Measurements from ENCODE around the gene GLDC.
A peak's percentile ranks its signal among the peaks of the same experiment; 100 is the strongest.
"Not testable (repeated sequence)": the region's sequence is repeated elsewhere in the genome, so short reads cannot be mapped to it uniquely, and the experiment has no call there.

Gene GLDC

DNA sequence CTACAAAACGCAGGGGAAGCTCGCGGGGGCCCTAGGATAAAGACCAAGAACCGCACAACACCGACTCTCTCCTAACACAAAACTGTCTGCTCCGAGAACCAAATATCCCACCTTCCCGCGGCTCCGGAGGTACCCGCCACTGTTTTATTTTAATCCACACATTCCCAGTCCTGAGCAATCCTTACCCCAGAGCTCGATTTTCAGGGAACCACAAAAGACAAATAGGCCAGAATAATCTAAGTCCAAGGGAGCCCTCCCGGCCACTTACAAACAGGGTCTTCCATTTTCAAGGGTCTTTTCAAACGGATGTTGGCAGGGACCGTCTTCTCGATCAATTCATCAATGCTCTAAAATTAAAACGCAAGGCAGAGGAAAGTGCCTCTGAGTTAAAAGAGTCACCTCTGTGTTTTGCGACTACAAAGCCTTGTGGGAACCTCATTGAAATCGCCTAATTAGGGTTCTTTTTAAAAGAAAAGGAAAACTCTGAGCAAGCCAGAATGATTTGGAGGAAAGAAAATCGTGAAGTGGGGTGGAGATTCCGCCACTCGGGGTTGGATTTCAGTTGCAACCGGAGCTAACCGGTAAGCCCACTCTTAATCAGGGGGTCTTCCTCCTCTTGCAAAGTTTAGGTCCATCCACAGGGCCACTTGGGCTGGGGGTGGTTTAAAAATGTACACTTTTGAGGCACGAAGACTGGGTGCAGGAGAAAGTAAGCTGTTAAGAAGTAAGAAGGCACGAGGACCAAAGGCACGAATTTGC is 1.0 kb downstream of the GLDC start:
- Mint-ChIP-seq H3K4me1 (ENCODE audit: low read depth) (peaks cover 22% of the 10 kb centered on the region), H3K27ac (no peak overlapping the region), H3K9me3 (ENCODE audit: low read depth) (no peaks in the 10 kb centered on the region), H3K36me3 (no peaks in the 10 kb centered on the region), H3K27me3 (peaks cover 50% of the 10 kb centered on the region), H3K4me3 (peak overlapping the region; percentile 83)

GRCh38 chr9:6641961-6642360 is 3.6 kb downstream of the GLDC start:
- no peak overlapping the region for H3K4me3 Mint-ChIP-seq
- H3K27me3 Mint-ChIP-seq: peaks cover 51% of the 10 kb centered on the region

GRCh38 chr9:6641561-6641960 is 4.0 kb downstream of the GLDC start:
- H3K4me3 Mint-ChIP-seq: no peak overlapping the region
- no peaks in the 10 kb centered on the region for H3K36me3 Mint-ChIP-seq
- peaks cover 21% of the 10 kb centered on the region for H3K4me1 Mint-ChIP-seq (ENCODE audit: low read depth)
- no peaks in the 10 kb centered on the region for H3K9me3 Mint-ChIP-seq (ENCODE audit: low read depth)
- peaks cover 51% of the 10 kb centered on the region for H3K27me3 Mint-ChIP-seq
- no peak overlapping the region for H3K27ac Mint-ChIP-seq

More at GRCh38 chr9:6641961-6642360, 3.6 kb downstream of the GLDC start:
- Mint-ChIP-seq H3K4me1 (ENCODE audit: low read depth) (peaks cover 21% of the 10 kb centered on the region), H3K9me3 (ENCODE audit: low read depth) (no peaks in the 10 kb centered on the region), H3K27ac (no peak overlapping the region), H3K36me3 (no peaks in the 10 kb centered on the region)

DNA sequence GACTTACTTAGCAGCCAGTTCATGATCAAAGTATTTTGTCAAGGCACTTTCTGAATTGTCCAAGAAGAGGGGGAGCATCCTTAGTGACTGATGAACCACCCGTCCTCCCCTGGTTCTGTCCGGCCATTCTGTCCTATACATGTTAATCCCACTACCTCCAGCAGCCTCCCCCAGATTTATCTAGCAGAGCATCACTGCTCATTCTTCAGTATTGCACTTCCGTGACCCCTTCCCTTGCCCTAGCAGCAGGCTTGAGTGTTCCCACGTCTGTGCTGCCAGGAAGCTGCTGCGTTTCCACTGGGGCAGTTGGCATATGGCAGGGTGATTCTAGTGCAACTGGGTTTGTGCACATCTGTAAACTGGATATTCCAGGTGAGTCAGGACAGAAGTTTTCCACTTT is 4.5 kb downstream of the GLDC start:
- no peaks in the 10 kb centered on the region for H3K9me3 Mint-ChIP-seq (ENCODE audit: low read depth)
- H3K36me3 Mint-ChIP-seq: no peaks in the 10 kb centered on the region
- H3K27ac Mint-ChIP-seq: no peak overlapping the region
- H3K4me1 Mint-ChIP-seq (ENCODE audit: low read depth): peaks cover 18% of the 10 kb centered on the region
- H3K27me3 Mint-ChIP-seq: peaks cover 48% of the 10 kb centered on the region
- no peak overlapping the region for H3K4me3 Mint-ChIP-seq

DNA sequence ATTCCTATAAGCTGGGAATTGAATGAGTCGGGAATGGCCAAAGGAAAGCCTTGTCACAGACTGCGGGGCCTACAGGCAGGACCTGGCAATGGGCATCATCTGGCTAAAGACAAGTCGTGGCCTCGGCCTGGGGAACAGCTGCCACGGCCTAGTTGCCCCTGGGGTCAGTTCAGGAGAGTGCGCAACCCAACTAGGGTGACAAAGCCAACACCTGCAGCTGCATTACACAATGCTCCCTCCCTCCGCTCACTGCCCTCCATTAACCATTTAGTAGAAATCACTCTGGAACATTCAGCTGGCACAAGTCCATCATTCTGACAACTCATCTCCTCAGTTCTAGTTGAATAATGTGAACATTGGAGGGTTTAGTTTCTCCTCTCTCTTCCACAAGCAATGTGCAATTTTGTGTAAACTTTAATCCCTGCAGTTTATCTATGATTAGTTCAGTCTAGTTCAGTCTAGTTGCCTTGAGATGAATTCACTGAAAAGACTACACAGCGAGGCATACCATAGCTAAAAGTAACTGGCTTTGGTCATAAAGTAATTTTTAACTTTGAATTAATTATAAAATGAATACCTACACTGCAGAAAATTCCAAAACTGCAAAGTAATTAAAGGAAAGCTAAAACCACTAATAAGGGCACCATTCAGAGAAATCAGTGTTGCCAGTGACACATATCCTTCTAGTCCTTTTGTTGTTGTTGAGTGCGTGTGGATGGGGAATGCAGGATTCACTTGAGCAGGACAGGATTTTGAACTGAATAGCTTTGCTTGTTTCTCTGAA is 5.1 kb downstream of the GLDC start:
- H3K27me3 Mint-ChIP-seq: peaks cover 46% of the 10 kb centered on the region
- H3K4me1 Mint-ChIP-seq (ENCODE audit: low read depth): peaks cover 15% of the 10 kb centered on the region
- no peak overlapping the region for H3K4me3 Mint-ChIP-seq
- no peak overlapping the region for H3K27ac Mint-ChIP-seq
- no peaks in the 10 kb centered on the region for H3K36me3 Mint-ChIP-seq
- no peaks in the 10 kb centered on the region for H3K9me3 Mint-ChIP-seq (ENCODE audit: low read depth)

DNA sequence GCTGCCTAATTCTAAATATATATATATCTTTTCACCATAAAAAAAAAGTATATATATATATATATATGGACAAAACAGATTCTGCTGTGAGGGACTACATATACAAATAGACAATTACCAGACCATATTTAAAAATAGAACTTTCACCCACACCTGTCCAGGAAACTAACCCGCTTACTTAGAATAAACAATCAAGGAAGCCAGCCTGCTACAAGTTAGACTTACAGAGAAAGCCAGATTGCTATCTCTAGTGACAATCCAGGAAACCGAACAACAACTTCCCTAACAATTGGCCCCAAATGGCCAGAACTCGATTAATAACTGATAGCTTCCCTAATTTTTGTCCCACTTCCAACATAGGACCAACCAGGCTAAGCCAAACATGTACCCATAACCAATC is 5.9 kb downstream of the GLDC start:
- Mint-ChIP-seq H3K27ac (no peak overlapping the region), H3K27me3 (peaks cover 43% of the 10 kb centered on the region), H3K4me1 (ENCODE audit: low read depth) (peaks cover 11% of the 10 kb centered on the region), H3K4me3 (no peak overlapping the region), H3K36me3 (no peaks in the 10 kb centered on the region), H3K9me3 (ENCODE audit: low read depth) (no peaks in the 10 kb centered on the region)

DNA sequence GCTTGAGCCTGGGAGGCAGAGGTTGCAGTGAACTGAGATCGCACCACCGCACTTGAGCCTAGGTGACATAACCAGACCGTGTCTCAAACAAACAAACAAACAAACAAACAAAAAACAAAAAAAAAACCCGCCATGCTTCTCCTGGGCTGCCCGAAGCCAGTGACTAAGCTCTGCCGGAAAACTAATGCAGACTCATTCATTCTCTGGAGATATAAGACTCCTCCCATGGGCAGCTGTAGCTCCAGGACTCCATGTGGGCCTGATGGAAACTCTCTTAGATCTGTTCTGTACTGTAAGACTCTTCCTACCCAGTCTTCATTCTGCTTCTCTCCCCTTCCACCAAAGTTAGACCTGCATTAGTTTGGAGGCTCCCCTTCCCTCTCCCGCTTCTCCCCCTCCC is 11.1 kb downstream of the GLDC start:
- H3K4me1 Mint-ChIP-seq (ENCODE audit: low read depth): no peaks in the 10 kb centered on the region
- no peaks in the 10 kb centered on the region for H3K36me3 Mint-ChIP-seq
- H3K27me3 Mint-ChIP-seq: peaks cover 8% of the 10 kb centered on the region
- no peaks in the 10 kb centered on the region for H3K9me3 Mint-ChIP-seq (ENCODE audit: low read depth)
- no peak overlapping the region for H3K27ac Mint-ChIP-seq
- H3K4me3 Mint-ChIP-seq: no peak overlapping the region

- no peaks in the 10 kb centered on the region for H3K9me3 Mint-ChIP-seq (ENCODE audit: low read depth)
- H3K4me1 Mint-ChIP-seq (ENCODE audit: low read depth): no peaks in the 10 kb centered on the region
- no peak overlapping the region for H3K27ac Mint-ChIP-seq
- no peak overlapping the region for H3K4me3 Mint-ChIP-seq
- no peaks in the 10 kb centered on the region for H3K36me3 Mint-ChIP-seq
- H3K27me3 Mint-ChIP-seq: peaks cover 5% of the 10 kb centered on the region
Observed at GRCh38 chr9:6633378-6633777, 12.2 kb downstream of the GLDC start.

DNA sequence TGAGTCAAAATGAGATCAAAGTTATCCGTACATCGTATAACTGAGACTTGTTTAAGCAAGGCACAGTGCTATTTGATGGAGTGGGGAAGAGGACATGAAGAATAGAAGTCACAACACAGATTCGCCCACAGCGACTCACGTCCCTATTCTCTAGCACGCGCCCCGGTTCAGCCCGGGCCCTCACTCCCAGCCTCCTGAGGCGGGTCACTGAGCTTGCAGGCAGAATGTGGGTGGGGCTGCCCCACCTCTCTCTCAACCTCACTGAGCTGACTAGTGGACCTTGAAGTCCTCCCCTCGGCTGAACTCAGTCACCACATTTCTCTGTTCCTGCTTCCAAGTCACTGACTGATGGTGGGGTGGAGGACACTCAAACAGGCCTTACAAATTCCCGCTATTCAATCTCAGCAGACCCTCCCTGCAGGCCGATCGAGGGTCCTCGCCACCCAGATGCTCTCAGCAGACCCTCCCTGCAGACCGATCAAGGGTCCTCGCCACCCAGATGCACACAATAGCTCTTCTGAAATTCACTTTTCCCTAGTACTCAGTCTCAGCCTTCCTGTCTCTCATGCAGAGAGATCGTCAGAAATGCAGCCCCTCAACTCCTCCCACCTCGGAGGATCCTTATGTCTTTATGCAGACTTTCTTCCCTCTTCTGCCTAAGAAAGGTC is 12.9 kb downstream of the GLDC start:
- no peak overlapping the region for H3K4me3 Mint-ChIP-seq
- H3K9me3 Mint-ChIP-seq (ENCODE audit: low read depth): no peaks in the 10 kb centered on the region
- H3K36me3 Mint-ChIP-seq: no peaks in the 10 kb centered on the region
- H3K4me1 Mint-ChIP-seq (ENCODE audit: low read depth): no peaks in the 10 kb centered on the region
- no peak overlapping the region for H3K27ac Mint-ChIP-seq
- peaks cover 6% of the 10 kb centered on the region for H3K27me3 Mint-ChIP-seq

- Mint-ChIP-seq H3K4me1 (ENCODE audit: low read depth) (no peaks in the 10 kb centered on the region), H3K27me3 (peaks cover 8% of the 10 kb centered on the region), H3K4me3 (no peak overlapping the region), H3K9me3 (ENCODE audit: low read depth) (no peaks in the 10 kb centered on the region), H3K27ac (no peak overlapping the region), H3K36me3 (no peaks in the 10 kb centered on the region)
Observed at GRCh38 chr9:6631207-6631512, 14.4 kb downstream of the GLDC start.

DNA sequence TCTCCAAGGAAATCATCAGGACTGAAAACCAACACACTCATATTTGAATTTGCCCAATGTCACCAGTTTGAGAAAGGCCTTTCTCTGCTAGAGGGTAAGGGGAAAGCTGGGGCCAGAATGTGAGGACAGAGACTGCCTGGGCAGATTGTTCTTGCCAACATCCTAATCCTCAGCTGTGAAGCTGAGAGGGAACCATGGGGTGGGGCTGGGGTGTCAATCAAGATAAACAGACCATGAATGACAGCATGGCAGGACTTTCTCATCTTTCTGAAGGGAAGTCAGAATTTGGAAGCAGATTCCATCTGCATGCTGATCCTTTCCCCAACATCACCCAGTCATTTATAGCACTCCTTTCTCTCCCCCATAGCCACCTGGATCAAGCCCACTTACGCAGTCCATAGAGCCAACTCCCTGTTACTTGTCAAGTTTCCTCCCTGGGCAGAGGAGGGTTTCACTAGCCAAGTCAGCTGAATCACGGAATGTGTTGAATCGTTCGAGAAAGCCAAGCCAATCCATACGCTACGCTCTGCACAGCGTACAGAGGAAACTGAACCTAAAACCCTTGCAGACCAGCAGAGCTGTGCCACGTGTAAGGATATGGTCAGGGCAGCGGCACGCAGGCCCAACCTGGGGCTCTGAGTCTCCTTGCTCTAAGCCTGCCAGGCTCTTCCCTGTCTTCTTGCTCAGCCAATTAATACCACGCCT is 14.9 kb downstream of the GLDC start:
- Mint-ChIP-seq H3K9me3 (ENCODE audit: low read depth) (no peaks in the 10 kb centered on the region), H3K4me1 (ENCODE audit: low read depth) (no peaks in the 10 kb centered on the region), H3K27ac (no peak overlapping the region), H3K27me3 (peaks cover 8% of the 10 kb centered on the region), H3K4me3 (no peak overlapping the region), H3K36me3 (no peaks in the 10 kb centered on the region)

GRCh38 chr9:6628704-6629103 is 16.8 kb downstream of the GLDC start:
- Mint-ChIP-seq H3K27me3 (peaks cover 8% of the 10 kb centered on the region), H3K4me3 (no peak overlapping the region), H3K36me3 (no peaks in the 10 kb centered on the region), H3K27ac (no peak overlapping the region), H3K4me1 (ENCODE audit: low read depth) (no peaks in the 10 kb centered on the region), H3K9me3 (ENCODE audit: low read depth) (no peaks in the 10 kb centered on the region)

DNA sequence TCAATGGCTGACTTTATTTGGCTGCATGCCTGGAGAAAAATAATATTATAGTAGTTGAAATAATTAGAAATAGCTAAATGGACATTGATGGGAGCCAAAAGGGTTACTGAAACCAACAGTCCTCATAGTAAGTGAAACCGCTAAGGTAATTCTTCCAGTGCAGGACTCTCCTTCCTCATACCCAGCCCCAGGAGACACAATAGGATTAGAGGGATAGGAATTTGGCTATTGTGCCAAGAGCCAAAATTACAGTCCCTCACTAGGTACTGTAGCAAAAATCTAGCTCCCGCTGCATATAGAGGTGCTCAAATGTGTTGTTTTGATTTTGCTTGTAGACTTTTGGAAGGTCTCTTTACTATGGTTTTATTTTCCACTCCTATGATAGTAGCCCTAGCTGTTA is 20.2 kb downstream of the GLDC start:
- no peak overlapping the region for H3K27ac Mint-ChIP-seq
- no peak overlapping the region for H3K4me3 Mint-ChIP-seq
- H3K36me3 Mint-ChIP-seq: no peaks in the 10 kb centered on the region
- H3K9me3 Mint-ChIP-seq (ENCODE audit: low read depth): no peaks in the 10 kb centered on the region
- H3K27me3 Mint-ChIP-seq: peaks cover 11% of the 10 kb centered on the region
- H3K4me1 Mint-ChIP-seq (ENCODE audit: low read depth): no peaks in the 10 kb centered on the region

DNA sequence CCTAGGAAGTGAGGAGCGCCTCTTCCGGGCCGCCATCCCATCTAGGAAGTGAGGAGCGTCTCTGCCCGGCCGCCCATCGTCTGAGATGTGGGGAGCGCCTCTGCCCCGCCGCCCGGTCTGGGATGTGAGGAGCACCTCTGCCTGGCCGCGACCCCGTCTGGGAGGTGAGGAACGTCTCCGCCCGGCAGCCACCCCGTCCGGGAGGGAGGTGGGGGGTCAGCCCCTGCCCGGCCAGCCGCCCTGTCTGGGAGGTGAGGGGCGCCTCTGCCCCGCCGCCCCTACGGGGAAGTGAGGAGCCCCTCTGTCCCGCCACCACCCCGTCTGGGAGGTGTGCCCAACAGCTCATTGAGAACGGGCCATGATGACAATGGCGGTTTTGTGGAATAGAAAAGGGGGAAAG is 22.7 kb downstream of the GLDC start:
- H3K36me3 Mint-ChIP-seq; H3K4me1 Mint-ChIP-seq (ENCODE audit: low read depth); H3K27ac Mint-ChIP-seq; H3K4me3 Mint-ChIP-seq; H3K27me3 Mint-ChIP-seq; H3K9me3 Mint-ChIP-seq (ENCODE audit: low read depth): not testable (repeated sequence)

DNA sequence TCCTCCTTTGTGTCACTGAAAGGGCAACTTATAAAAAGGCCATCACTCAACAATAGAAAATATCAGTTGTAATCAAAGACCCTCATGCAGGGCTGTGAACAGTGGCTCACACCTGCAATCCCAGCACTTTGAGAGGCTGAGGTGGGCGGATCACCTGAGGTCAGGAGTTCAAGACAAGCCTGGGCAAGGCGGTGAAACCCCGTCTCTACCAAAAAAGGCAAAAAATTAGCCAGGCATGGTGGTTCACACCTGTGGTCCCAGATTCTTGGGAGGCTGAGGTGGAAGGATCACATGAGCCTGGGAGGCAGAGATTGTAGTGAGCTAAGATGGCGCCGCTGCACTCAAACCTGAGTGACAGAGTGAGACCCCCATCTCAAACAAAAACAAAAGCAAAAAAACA is 24.7 kb downstream of the GLDC start:
- Mint-ChIP-seq H3K9me3 (ENCODE audit: low read depth) (no peaks in the 10 kb centered on the region), H3K36me3 (no peaks in the 10 kb centered on the region), H3K4me1 (ENCODE audit: low read depth) (no peaks in the 10 kb centered on the region), H3K27ac (no peak overlapping the region), H3K4me3 (no peak overlapping the region), H3K27me3 (peaks cover 2% of the 10 kb centered on the region)
